ENCODE results near the gene AP2A1. TPM values are rescaled to one million over a fixed set of nuclear protein-coding genes. Genes with fewer than 3 reads are reported as not detected.
A peak's percentile ranks its signal among the peaks of the same experiment; 100 is the strongest.

AP2A1 gene
- total RNA-seq, 1 experiment from 2014 or later: 119 TPM

DNA sequence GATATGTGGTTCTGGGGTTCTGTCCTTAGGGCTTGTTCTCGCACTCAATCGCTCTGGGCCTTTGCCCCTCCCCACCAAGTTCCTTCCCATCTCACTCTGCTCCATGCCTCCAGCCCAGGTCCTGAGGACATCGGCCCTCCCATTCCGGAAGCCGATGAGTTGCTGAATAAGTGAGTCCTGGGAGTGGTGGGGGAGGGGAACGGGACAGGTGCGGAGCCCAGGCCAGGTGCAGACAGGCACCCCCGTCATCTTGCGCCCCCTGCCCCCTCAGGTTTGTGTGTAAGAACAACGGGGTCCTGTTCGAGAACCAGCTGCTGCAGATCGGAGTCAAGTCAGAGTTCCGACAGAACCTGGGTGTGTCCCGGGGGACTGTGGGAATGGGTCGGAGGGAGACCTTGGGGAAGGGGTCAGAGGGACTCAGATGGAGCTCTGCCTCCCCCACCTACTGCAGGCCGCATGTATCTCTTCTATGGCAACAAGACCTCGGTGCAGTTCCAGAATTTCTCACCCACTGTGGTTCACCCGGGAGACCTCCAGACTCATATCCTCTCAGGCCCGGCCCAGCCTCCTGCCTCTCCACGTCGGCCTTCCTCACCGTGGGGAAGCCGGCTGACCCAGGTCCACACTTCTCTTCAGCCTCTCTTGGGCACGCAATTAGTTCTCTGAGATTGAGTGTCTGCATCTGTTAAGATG lies 36.2 kb downstream of the AP2A1 start (continued):
- TF ChIP-seq KAT7 (CRISPR knock-in tag; IDR thresholded peaks at IDR 0.05; ENCODE audit: borderline replicate concordance): no peak
- TF ChIP-seq IRF2 (CRISPR knock-in tag; IDR thresholded peaks at IDR 0.05; ENCODE audit: borderline replicate concordance, low read depth): no peak
- TF ChIP-seq USF2 (CRISPR knock-in tag; IDR thresholded peaks at IDR 0.05): no peak
- TF ChIP-seq ZNF416 (CRISPR knock-in tag; IDR thresholded peaks at IDR 0.05): no peak

- ChIA-PET CTCF (interaction anchor here (1.0 kb wide), 1 partner anchor 60 kb away, joined by 4 read pairs; no protein-coding TSS in a partner anchor), POLR2A (no interaction called here)
- TF ChIP-seq ATF3 (CRISPR knock-in tag; conservative IDR thresholded peaks at IDR 0.05): no peak
- TF ChIP-seq, protein P1, sequence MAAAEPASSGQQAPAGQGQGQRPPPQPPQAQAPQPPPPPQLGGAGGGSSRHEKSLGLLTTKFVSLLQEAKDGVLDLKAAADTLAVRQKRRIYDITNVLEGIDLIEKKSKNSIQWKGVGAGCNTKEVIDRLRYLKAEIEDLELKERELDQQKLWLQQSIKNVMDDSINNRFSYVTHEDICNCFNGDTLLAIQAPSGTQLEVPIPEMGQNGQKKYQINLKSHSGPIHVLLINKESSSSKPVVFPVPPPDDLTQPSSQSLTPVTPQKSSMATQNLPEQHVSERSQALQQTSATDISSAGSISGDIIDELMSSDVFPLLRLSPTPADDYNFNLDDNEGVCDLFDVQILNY (CRISPR knock-in tag; IDR thresholded peaks at IDR 0.05): no peak
- no peak for TF ChIP-seq PRRX2 (CRISPR knock-in tag; IDR thresholded peaks at IDR 0.05)
- TF ChIP-seq ZNF232 (CRISPR knock-in tag; IDR thresholded peaks at IDR 0.05): no peak
- no peak for TF ChIP-seq ZNF532 (CRISPR knock-in tag; IDR thresholded peaks at IDR 0.05; ENCODE audit: borderline replicate concordance)
- no peak for TF ChIP-seq ZNF396 (CRISPR knock-in tag; IDR thresholded peaks at IDR 0.05; ENCODE audit: borderline replicate concordance)
- no peak for TF ChIP-seq CREM (CRISPR knock-in tag; IDR thresholded peaks at IDR 0.05)
- no peak for TF ChIP-seq TP53 (CRISPR knock-in tag; IDR thresholded peaks at IDR 0.05)
- TF ChIP-seq ZNF219 (CRISPR knock-in tag; IDR thresholded peaks at IDR 0.05; ENCODE audit: borderline replicate concordance): no peak
- TF ChIP-seq, protein P2, sequence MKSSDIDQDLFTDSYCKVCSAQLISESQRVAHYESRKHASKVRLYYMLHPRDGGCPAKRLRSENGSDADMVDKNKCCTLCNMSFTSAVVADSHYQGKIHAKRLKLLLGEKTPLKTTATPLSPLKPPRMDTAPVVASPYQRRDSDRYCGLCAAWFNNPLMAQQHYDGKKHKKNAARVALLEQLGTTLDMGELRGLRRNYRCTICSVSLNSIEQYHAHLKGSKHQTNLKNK (CRISPR knock-in tag; IDR thresholded peaks at IDR 0.05): no peak
- TF ChIP-seq TEAD4 (CRISPR knock-in tag; IDR thresholded peaks at IDR 0.05): no peak
- no peak for TF ChIP-seq CBFB (CRISPR knock-in tag; IDR thresholded peaks at IDR 0.05; ENCODE audit: low read depth)
- TF ChIP-seq MAX (CRISPR knock-in tag; IDR thresholded peaks at IDR 0.05): no peak
- no peak for TF ChIP-seq ZNF317 (CRISPR knock-in tag; IDR thresholded peaks at IDR 0.05; ENCODE audit: borderline replicate concordance, low read depth)
- TF ChIP-seq, protein P3, sequence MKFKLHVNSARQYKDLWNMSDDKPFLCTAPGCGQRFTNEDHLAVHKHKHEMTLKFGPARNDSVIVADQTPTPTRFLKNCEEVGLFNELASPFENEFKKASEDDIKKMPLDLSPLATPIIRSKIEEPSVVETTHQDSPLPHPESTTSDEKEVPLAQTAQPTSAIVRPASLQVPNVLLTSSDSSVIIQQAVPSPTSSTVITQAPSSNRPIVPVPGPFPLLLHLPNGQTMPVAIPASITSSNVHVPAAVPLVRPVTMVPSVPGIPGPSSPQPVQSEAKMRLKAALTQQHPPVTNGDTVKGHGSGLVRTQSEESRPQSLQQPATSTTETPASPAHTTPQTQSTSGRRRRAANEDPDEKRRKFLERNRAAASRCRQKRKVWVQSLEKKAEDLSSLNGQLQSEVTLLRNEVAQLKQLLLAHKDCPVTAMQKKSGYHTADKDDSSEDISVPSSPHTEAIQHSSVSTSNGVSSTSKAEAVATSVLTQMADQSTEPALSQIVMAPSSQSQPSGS (CRISPR knock-in tag; IDR thresholded peaks at IDR 0.05; ENCODE audit: borderline replicate concordance, low read depth): no peak
- no peak for TF ChIP-seq ZBTB43 (CRISPR knock-in tag; IDR thresholded peaks at IDR 0.05)
- TF ChIP-seq FOXP4 (CRISPR knock-in tag; IDR thresholded peaks at IDR 0.05): no peak
- TF ChIP-seq RELA (CRISPR knock-in tag; IDR thresholded peaks at IDR 0.05; ENCODE audit: borderline replicate concordance): no peak
- no peak for TF ChIP-seq HMGA2 (CRISPR knock-in tag; IDR thresholded peaks at IDR 0.05)
- no peak for TF ChIP-seq NR3C1 (CRISPR knock-in tag; conservative IDR thresholded peaks at IDR 0.05; ENCODE audit: low read depth)
- Mint-ChIP-seq H3K9me3 (no peaks in the 10 kb centered on the region), H3K4me3 (peak overlapping the region; percentile 11; the same call in 1 of the 2 replicates), H3K36me3 (peaks cover 21% of the 10 kb centered on the region; the same call in 1 of the 2 replicates), H3K27ac (peak overlapping the region; percentile 73), H3K4me1 (peaks cover 25% of the 10 kb centered on the region), H3K27me3 (ENCODE audit: low read depth) (no peaks in the 10 kb centered on the region)
- ATAC-seq: no peak
- DNase-seq (ENCODE audit: low spot score): no peak
Measured at GRCh38 chr19:49803529-49803856, 36.7 kb downstream of the AP2A1 start.
